ENCODE measurements around the gene TTC21B.

DNA sequence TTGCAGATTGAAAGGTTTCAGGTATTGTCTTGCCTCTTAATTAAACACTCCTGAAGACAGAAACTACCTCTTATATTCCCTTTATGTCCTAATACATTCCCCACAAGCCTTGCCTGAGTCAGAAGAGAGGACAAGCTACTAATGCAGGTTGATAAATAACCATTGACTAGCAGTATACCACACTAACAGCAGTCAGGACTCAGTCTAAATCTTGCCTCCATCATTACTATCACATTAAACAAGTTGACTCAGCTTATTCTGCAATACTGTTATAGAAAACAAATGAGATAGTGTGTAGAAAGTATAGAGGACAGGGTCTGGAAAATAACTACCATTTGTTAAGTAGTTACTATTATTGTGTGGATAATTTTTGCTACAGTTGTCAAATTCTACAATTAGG is 63.8 kb downstream of the TTC21B start:
- TF ChIP-seq, protein P1, sequence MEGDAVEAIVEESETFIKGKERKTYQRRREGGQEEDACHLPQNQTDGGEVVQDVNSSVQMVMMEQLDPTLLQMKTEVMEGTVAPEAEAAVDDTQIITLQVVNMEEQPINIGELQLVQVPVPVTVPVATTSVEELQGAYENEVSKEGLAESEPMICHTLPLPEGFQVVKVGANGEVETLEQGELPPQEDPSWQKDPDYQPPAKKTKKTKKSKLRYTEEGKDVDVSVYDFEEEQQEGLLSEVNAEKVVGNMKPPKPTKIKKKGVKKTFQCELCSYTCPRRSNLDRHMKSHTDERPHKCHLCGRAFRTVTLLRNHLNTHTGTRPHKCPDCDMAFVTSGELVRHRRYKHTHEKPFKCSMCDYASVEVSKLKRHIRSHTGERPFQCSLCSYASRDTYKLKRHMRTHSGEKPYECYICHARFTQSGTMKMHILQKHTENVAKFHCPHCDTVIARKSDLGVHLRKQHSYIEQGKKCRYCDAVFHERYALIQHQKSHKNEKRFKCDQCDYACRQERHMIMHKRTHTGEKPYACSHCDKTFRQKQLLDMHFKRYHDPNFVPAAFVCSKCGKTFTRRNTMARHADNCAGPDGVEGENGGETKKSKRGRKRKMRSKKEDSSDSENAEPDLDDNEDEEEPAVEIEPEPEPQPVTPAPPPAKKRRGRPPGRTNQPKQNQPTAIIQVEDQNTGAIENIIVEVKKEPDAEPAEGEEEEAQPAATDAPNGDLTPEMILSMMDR (conservative IDR thresholded peaks at IDR 0.05) = no peak
- TF ChIP-seq EZH2 (IDR thresholded peaks at IDR 0.05; ENCODE audit: low read depth) = no peak

Data from PC-9 (cell line).